ENCODE results near the gene CCDC30. TPM values are rescaled to one million over a fixed set of nuclear protein-coding genes. Genes with fewer than 3 reads are reported as not detected.

The CCDC30 gene
- total RNA-seq (2022; extraction: Qiagen RNA extraction) = 0.32 to 0.88 TPM (median 0.62 TPM) in 5 replicates

DNA sequence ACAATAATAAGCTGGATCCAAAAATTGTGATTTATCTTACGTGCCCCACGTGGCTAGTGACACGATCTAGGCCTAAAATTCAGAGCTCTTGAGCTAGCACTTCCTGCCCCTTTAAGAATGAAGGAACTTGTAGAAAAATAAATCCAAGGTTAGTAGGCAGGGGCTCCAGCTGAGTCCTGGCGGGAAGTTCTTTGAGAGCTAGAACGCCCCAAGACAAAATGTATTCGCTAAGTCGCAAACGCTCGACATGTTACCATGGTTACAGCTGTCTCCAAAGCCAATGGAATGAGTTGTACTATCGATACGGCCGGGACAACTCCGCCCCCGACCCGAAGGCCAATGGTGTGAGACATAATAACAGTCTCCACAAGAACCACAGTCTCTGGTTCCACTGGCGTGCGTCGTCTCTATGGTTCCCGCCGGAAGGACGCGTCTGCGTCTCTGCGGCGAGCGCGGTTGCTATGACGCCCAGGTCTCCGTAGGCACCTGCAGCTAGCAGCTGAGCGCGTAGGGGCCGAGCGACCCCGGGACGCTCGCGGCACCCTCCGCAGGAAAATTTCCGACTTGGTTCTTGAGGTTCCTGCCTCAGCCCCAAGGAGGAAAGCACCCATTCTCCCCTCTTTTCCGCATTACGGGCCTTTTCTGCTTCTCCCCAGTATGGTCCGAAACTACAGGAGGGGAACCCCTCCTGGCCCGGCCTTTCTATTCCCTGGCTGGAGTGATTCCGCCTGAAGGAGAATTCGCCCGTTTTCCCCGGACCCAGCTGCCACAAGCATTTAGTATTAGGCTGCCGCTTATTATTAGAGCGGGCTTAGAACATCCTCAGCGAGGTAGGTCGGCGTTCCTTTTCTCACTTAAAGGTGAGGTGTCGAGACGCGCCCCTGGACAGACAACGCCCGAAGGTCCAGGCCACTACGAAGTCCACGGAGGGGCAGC is at the start of gene CCDC30:
Gene CCDC30 (plus strand): TSS at position 459 of the 936 bp plus-strand sequence. CDS start 17,266 bp downstream, outside the sequence.

DNA sequence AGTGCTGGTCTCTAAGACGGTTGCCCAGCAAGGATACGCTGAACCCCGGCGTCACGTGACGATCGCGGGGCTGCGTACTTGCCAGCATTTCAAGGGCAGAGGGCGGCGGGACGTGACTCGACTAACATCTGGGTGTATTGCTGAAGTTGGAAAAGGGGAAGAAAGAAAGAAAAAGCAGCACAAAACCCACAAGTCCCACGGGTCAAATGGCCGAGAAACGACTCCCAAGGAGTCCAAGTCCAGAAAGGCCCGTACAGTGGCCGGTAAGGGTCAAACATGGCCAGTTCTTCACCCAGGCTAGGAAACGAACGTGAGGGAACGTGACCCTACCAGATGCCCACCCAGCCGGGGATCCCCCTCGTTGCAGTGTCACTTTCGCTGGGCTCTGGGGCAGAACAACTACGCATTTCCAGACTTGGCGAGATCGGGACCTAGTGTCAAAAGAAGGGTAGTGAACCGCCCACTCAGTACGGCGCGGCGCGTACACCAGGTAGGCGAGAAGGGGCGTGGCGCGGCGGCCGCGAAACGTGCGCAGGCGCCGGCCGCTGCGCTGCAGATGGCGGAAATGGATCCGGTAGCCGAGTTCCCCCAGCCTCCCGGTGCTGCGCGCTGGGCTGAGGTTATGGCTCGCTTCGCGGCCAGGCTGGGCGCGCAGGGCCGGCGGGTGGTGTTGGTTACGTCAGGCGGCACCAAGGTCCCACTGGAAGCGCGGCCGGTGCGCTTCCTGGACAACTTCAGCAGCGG is 6.9 kb upstream of the CCDC30 start, which contains the start of the genes PPCS and ZMYND12:
Gene PPCS (plus strand): TSS at position 534 of the 744 bp plus-strand sequence. CDS start 23 bp downstream, at position 557.
Gene ZMYND12 (minus strand): TSS at position 13 of the 744 bp plus-strand sequence. CDS start 25 bp downstream, outside the sequence.

DNA sequence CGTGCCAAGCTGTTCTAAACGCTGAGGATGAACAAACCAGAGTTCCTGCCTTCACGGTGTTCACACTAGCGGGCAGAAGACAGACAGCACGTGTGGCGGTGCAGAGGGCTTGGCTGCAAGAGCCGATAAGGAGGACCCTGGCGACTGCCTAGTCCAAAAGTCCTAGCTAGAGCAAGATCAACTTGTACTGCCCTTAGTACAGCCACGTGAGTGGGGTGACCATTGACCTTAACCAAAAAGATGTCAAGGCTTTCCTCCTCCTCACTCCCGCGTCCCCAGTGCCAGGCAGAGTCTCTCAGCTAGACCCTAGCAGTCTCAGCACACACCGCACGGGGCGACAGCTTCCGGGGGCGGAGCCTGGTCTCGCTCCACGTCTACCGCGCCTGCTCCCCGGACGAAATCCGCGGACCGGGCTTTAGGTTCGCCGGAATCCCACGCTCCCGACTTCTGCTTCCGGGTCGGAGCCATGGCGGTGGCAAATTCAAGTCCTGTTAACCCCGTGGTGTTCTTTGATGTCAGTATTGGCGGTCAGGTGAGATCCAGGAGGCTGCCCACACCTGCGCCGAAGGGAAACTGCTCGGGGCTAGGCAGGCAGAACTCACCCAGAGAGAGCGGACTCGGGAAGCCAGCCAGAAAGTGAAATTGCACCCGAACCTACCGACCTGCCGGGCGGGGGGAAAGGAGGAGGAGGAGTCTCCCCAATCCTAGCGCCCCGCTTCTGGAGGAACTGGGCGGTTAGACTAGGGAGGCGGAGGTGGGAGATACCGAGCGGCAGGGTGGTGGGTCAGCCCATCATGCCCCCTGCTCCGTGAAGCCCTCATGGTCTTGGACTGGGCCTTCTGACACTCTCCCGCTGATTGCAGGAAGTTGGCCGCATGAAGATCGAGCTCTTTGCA is 195.1 kb downstream of the CCDC30 start, which contains the start of gene PPIH:
Gene PPIH (plus strand): TSS at position 443 of the 896 bp plus-strand sequence. CDS start 24 bp downstream, at position 467.

DNA sequence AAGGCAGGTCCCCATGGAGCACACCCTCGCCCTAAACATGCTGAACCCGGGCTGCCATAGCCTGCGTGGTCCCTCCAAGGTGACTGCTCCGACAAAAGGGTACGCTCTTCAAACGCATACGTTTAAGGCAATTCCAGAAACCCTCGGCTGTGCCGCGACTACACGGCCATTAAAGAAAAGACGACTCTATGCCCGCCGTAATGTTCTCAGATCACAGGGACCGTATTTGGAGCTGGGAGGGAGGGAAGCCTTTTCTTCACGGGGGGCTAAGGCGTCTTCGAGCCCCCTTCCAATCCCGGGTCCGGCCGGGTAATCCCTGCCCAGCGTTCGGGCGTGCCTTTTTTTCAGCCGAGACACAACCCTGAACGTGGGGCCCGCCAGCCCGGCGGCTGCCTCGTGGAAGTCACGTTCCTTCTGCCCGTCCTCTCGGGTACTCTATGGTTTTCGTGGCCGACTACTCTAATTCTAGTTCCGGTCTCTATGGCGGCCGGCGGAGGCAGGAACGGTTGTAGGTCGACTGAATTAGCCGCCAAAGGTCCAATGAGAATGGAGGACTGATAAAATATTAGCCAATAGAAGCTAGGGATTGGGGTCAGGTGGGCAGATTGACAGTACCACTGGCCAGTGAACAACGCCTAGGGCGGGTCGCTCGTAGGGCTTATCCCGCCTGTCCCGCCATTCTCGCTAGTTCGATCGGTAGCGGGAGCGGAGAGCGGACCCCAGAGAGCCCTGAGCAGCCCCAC is 218.8 kb downstream of the CCDC30 start, which contains the start of gene YBX1:
Gene YBX1 (plus strand): TSS at position 678 of the 743 bp plus-strand sequence. CDS start 148 bp downstream, outside the sequence.

Other genes with a start within 250 kb of the CCDC30 start
- 15.5 to 18.2 TPM (median 17.1 TPM) in 5 replicates for gene FOXJ3, start 128.1 kb upstream of the CCDC30 start, total RNA-seq (2022; extraction: Qiagen RNA extraction)
- gene RIMKLA, start 82.5 kb upstream of the CCDC30 start, total RNA-seq (2022; extraction: Qiagen RNA extraction) = 0.36 to 0.91 TPM (median 0.57 TPM) in 5 replicates
- gene ZMYND12, start 7.3 kb upstream of the CCDC30 start, total RNA-seq (2022; extraction: Qiagen RNA extraction) = 0.14 to 0.63 TPM (median 0.34 TPM) in 5 replicates
- 35.1 to 42.7 TPM (median 36.2 TPM) in 5 replicates for gene PPCS, start 6.7 kb upstream of the CCDC30 start, total RNA-seq (2022; extraction: Qiagen RNA extraction)
- gene PPIH, start 195.1 kb downstream of the CCDC30 start, total RNA-seq (2022; extraction: Qiagen RNA extraction) = 56.2 to 70.6 TPM (median 61.6 TPM) in 5 replicates
- 725 to 772 TPM (median 737 TPM) in 5 replicates for gene YBX1, start 219.1 kb downstream of the CCDC30 start, total RNA-seq (2022; extraction: Qiagen RNA extraction)

Data from A549 treated with AZD2906 at 1 μM for 4 hours (cell line).